H9 (cell line): ENCODE data around the gene DHX40. TPM values are rescaled to one million over a fixed set of nuclear protein-coding genes. Genes with fewer than 3 reads are reported as not detected.

Experiments
- DNase-seq: peaks from one replicate; pipeline ENCODE4 v3.0.0-alpha.2; 2017
- H2AFZ ChIP-seq: one replicate; pipeline ENCODE4 v1.6.1; 2013; ENCODE audit warnings: mild to moderate bottlenecking, low read length, control low read depth, moderate library complexity
- H2AK5ac ChIP-seq: 2 replicates; pipeline ENCODE4 v1.6.1; 2013; ENCODE audit warnings: low read length, control low read depth, mixed read lengths; ENCODE audit not compliant: insufficient read length
- H2BK120ac ChIP-seq: one replicate; pipeline ENCODE4 v1.6.1; 2013; ENCODE audit warnings: low read depth, mild to moderate bottlenecking, low read length, control low read depth, inconsistent platforms; ENCODE audit not compliant: poor library complexity, severe bottlenecking
- H2BK12ac ChIP-seq: 2 replicates; pipeline ENCODE4 v1.6.1; 2013; ENCODE audit warnings: low read length, control low read depth, mixed read lengths, low read depth; ENCODE audit not compliant: insufficient read length
- H2BK15ac ChIP-seq: 2 replicates; pipeline ENCODE4 v1.6.1; 2013; ENCODE audit warnings: low read depth, low read length, control low read depth
- H2BK20ac ChIP-seq: one replicate; pipeline ENCODE4 v1.6.1; 2013; ENCODE audit warnings: low read depth, mild to moderate bottlenecking, low read length, control low read depth, inconsistent platforms; ENCODE audit not compliant: poor library complexity, severe bottlenecking
- H2BK5ac ChIP-seq: 2 replicates; pipeline ENCODE4 v1.6.1; 2013; ENCODE audit warnings: low read length, control low read depth, mixed read lengths; ENCODE audit not compliant: insufficient read length
- H3K14ac ChIP-seq: 2 replicates; pipeline ENCODE4 v1.6.1; 2013; ENCODE audit warnings: low read length, control low read depth; ENCODE audit not compliant: insufficient read depth
- H3K18ac ChIP-seq: 2 replicates; pipeline ENCODE4 v1.6.1; 2013; ENCODE audit warnings: low read depth, mild to moderate bottlenecking, mixed read lengths, low read length, control low read depth; ENCODE audit not compliant: insufficient read length
- H3K23ac ChIP-seq: 2 replicates; pipeline ENCODE4 v1.6.1; 2013; ENCODE audit warnings: low read length, control low read depth, mixed read lengths, low read depth; ENCODE audit not compliant: insufficient read length
- H3K23me2 ChIP-seq: 2 replicates; pipeline ENCODE4 v1.6.1; 2013; ENCODE audit warnings: low read depth, mild to moderate bottlenecking, mixed read lengths, low read length, control low read depth; ENCODE audit not compliant: insufficient read length, poor library complexity, severe bottlenecking
- H3K27ac ChIP-seq: 2 replicates; pipeline ENCODE4 v1.5.1; 2013; ENCODE audit warnings: low read length, control low read depth, mixed read lengths, low read depth; ENCODE audit not compliant: insufficient read length
- H3K27me3 ChIP-seq: 2 replicates; pipeline ENCODE4 v1.6.1; 2013; ENCODE audit warnings: low read length, control low read depth, inconsistent platforms; ENCODE audit not compliant: insufficient read depth
- H3K4ac ChIP-seq: 2 replicates; pipeline ENCODE4 v1.6.1; 2013; ENCODE audit warnings: low read depth, mild to moderate bottlenecking, control low read depth, inconsistent platforms, low read length, moderate library complexity
- H3K4me1 ChIP-seq: 2 replicates; pipeline ENCODE4 v1.6.1; 2013; ENCODE audit warnings: low read length, control low read depth, inconsistent platforms; ENCODE audit not compliant: insufficient read depth
- H3K4me2 ChIP-seq: 2 replicates; pipeline ENCODE4 v1.6.1; 2013; ENCODE audit warnings: low read length, control low read depth, mixed read lengths; ENCODE audit not compliant: insufficient read length, insufficient read depth
- H3K56ac ChIP-seq: 2 replicates; pipeline ENCODE4 v1.6.1; 2013; ENCODE audit warnings: low read depth, mild to moderate bottlenecking, mixed read lengths, low read length, control low read depth; ENCODE audit not compliant: insufficient read length
- H3K79me1 ChIP-seq: 2 replicates; pipeline ENCODE4 v1.6.1; 2013; ENCODE audit warnings: low read depth, mild to moderate bottlenecking, moderate library complexity, low read length, control low read depth, inconsistent platforms; ENCODE audit not compliant: insufficient read depth, poor library complexity, severe bottlenecking
- H3K79me2 ChIP-seq: 2 replicates; pipeline ENCODE4 v1.6.1; 2013; ENCODE audit warnings: low read length, control low read depth, inconsistent platforms; ENCODE audit not compliant: insufficient read depth
- H3K9ac ChIP-seq: 2 replicates; pipeline ENCODE4 v1.6.1; 2013; ENCODE audit warnings: low read length, control low read depth, mixed read lengths; ENCODE audit not compliant: insufficient read length; ENCODE audit errors: extremely low read depth
- H3K9me3 ChIP-seq: one replicate; pipeline ENCODE4 v1.6.1; 2013; ENCODE audit warnings: low read depth, low read length, inconsistent platforms; ENCODE audit not compliant: control insufficient read depth
- H3T11ph ChIP-seq: one replicate; pipeline ENCODE4 v1.6.1; 2013; ENCODE audit warnings: mild to moderate bottlenecking, low read length, control low read depth, inconsistent platforms
- H4K20me1 ChIP-seq: one replicate; pipeline ENCODE4 v1.6.1; 2013; ENCODE audit not compliant: control insufficient read depth, insufficient read length, insufficient read depth
- H4K5ac ChIP-seq: 2 replicates; pipeline ENCODE4 v1.6.1; 2013; ENCODE audit warnings: low read depth, mild to moderate bottlenecking, mixed read lengths, low read length, control low read depth; ENCODE audit not compliant: insufficient read length
- H4K8ac ChIP-seq: replicated peaks from 2 replicates; pipeline ENCODE4 v1.6.1; 2013; ENCODE audit warnings: low read length, control low read depth, mixed read lengths, low read depth; ENCODE audit not compliant: insufficient read length
- H4K91ac ChIP-seq: 2 replicates; pipeline ENCODE4 v1.6.1; 2013; ENCODE audit warnings: low read depth, mild to moderate bottlenecking, moderate library complexity, mixed read lengths, low read length, control low read depth; ENCODE audit not compliant: insufficient read length
- H3K27ac Mint-ChIP-seq, 3 experiments: 2 replicates in 2 of 3; 3 replicates in 1 of 3; pipeline ENCODE4 v1.8.0; 2020 to 2021; ENCODE audit warnings: mixed read lengths in 3 of 3, mild to moderate bottlenecking in 1 of 3, moderate library complexity in 1 of 3
- H3K27me3 Mint-ChIP-seq: 2 replicates; pipeline ENCODE4 v1.8.0; 2021; ENCODE audit warnings: low read depth, mild to moderate bottlenecking, moderate library complexity, mixed read lengths
- H3K36me3 Mint-ChIP-seq, 3 experiments: 2 replicates in 2 of 3; 3 replicates in 1 of 3; pipeline ENCODE4 v1.8.0; 2020 to 2021; ENCODE audit warnings: low read depth in 3 of 3, mixed read lengths in 3 of 3; ENCODE audit not compliant: insufficient read depth in 1 of 3
- H3K4me1 Mint-ChIP-seq, 2 experiments: 2 replicates each; pipeline ENCODE4 v1.8.0; 2020; ENCODE audit warnings: mixed read lengths in 2 of 2
- H3K4me3 Mint-ChIP-seq, 2 experiments: 2 replicates in 1 of 2; 3 replicates in 1 of 2; pipeline ENCODE4 v1.8.0; 2020 to 2021; ENCODE audit warnings: mild to moderate bottlenecking in 2 of 2, mixed read lengths in 2 of 2, moderate library complexity in 1 of 2
- H3K9me3 Mint-ChIP-seq, 2 experiments: 2 replicates in 1 of 2; 3 replicates in 1 of 2; pipeline ENCODE4 v1.8.0; 2020; ENCODE audit warnings: mild to moderate bottlenecking in 2 of 2, mixed read lengths in 2 of 2, moderate library complexity in 1 of 2
- WGBS: extraction: QIAGEN DNeasy Blood & Tissue Kit; methylation state at CpG from one replicate; pipeline ENCODE4 v1.1.7; 2013; ENCODE audit warnings: missing lambda C conversion rate, low lambda C conversion rate, mixed read lengths; ENCODE audit not compliant: insufficient read length; ENCODE audit errors: extremely low coverage; 5-methylcytosine and 5-hydroxymethylcytosine counted together
- total RNA-seq: library from RNA; stranded (reverse); gene quantifications from 2 replicates; pipeline ENCODE4 v1.2.1, GENCODE V29; 2021
- TF ChIP-seq, protein P1 (sequence below): fragments of 200-600 bp; sonication (generic); conservative IDR thresholded peaks from 3 replicates; pipeline ENCODE4 v1.8.0; 2021; ENCODE audit warnings: antibody characterized with exemption, mild to moderate bottlenecking

Gene DHX40
- total RNA-seq, 1 experiment from 2014 or later = 28.8 TPM

DNA sequence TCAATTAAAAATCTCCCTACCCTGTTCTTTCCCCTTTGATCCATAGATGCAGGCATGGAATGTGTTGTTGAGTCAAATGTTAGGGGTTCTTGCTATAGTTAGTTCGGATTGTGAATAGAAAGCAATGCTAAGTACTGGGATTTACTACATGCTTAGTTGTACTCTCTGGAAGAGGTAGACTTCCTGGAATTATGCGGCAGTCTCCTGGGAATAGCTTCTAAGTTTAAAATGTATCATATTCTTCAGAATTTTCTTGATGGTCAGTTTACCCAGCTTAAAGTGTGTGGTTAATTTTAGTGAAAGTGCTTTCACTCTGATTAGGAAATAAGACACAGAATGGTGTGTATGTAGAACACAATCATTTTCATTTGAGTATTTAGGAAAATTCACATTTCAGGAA, 57.7 kb downstream of the DHX40 start:
- Mint-ChIP-seq H3K27me3 (no peaks in the 10 kb centered on the region), H3K36me3 (peaks cover 0 to 2% (median 0%) of the 10 kb centered on the region in 3 experiments; a peak in 5 of 7 replicates), H3K9me3 (no peaks in the 10 kb centered on the region), H3K4me3 (0 out of 5 replicates have a peak overlapping the region, but pooled peaks of 1 of the 2 experiments have one; percentile 15), H3K27ac (peak overlapping the region in 1 of 3 experiments; percentile 22; a peak in 1 of 7 replicates), H3K4me1 (peaks cover 24 to 26% of the 10 kb centered on the region in 2 experiments)
- H3T11ph ChIP-seq = no peak overlapping the region
- H4K20me1 ChIP-seq = no peaks in the 10 kb centered on the region
- no peaks in the 10 kb centered on the region for H3K9me3 ChIP-seq
- H3K14ac ChIP-seq = no peak overlapping the region
- no peak overlapping the region for H4K5ac ChIP-seq
- no peaks in the 10 kb centered on the region for H3K79me1 ChIP-seq
- no peak overlapping the region for H4K8ac ChIP-seq
- no CpG with 5 or more reads among the region's 2 CpGs for WGBS
- no peak overlapping the region for H3K4me2 ChIP-seq
- no peak overlapping the region for H3K56ac ChIP-seq
- no peak overlapping the region for H3K27ac ChIP-seq
- no peak overlapping the region for H2BK20ac ChIP-seq
- H2BK120ac ChIP-seq = no peak overlapping the region
- no peak for DNase-seq
- no peaks in the 10 kb centered on the region for H3K27me3 ChIP-seq
- peaks cover 5% of the 10 kb centered on the region for H3K23me2 ChIP-seq
- no peak overlapping the region for H3K18ac ChIP-seq
- no peak overlapping the region for H2BK5ac ChIP-seq
- peaks cover 68% of the 10 kb centered on the region for H3K79me2 ChIP-seq
- no peaks in the 10 kb centered on the region; the same call in 1 of the 2 replicates for H3K4me1 ChIP-seq
- H3K4ac ChIP-seq = no peak overlapping the region
- TF ChIP-seq, protein P1, sequence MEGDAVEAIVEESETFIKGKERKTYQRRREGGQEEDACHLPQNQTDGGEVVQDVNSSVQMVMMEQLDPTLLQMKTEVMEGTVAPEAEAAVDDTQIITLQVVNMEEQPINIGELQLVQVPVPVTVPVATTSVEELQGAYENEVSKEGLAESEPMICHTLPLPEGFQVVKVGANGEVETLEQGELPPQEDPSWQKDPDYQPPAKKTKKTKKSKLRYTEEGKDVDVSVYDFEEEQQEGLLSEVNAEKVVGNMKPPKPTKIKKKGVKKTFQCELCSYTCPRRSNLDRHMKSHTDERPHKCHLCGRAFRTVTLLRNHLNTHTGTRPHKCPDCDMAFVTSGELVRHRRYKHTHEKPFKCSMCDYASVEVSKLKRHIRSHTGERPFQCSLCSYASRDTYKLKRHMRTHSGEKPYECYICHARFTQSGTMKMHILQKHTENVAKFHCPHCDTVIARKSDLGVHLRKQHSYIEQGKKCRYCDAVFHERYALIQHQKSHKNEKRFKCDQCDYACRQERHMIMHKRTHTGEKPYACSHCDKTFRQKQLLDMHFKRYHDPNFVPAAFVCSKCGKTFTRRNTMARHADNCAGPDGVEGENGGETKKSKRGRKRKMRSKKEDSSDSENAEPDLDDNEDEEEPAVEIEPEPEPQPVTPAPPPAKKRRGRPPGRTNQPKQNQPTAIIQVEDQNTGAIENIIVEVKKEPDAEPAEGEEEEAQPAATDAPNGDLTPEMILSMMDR = no peak
- no peak overlapping the region for H3K9ac ChIP-seq
- H2AFZ ChIP-seq = no peak overlapping the region
- H2AK5ac ChIP-seq = no peak overlapping the region
- no peak overlapping the region for H2BK15ac ChIP-seq
- H2BK12ac ChIP-seq = no peak overlapping the region
- H4K91ac ChIP-seq = no peak overlapping the region
- no peak overlapping the region for H3K23ac ChIP-seq
